ENCODE measurements around the gene ANKRD34A. TPM values are rescaled to one million over a fixed set of nuclear protein-coding genes. Genes with fewer than 3 reads are reported as not detected.
"Not testable (repeated sequence)": the region's sequence is repeated elsewhere in the genome, so short reads cannot be mapped to it uniquely, and the experiment has no call there.

ANKRD34A gene
- total RNA-seq, 2 experiments from 2014 or later: 2.0 to 2.2 TPM

- peaks cover 26% of the 10 kb centered on the region for H3K4me1 Mint-ChIP-seq
- POLR2A ChIA-PET: interaction anchor here (1.2 kb wide), 1 partner anchor 68 kb away, joined by 5 read pairs; the partner anchor contains the start of gene PIAS3
- no peaks in the 10 kb centered on the region for H3K9me3 Mint-ChIP-seq
- H3K36me3 Mint-ChIP-seq (ENCODE audit: low read depth): peaks cover 25% of the 10 kb centered on the region
- CTCF ChIA-PET: interaction anchor here (0.8 to 2.2 kb wide), 10 partner anchors 10 to 112 kb away, joined by 3 to 14 read pairs (median 6); partner anchors contain the start of genes ANKRD34A and POLR3GL
- no peak overlapping the region for H3K27ac Mint-ChIP-seq
- H3K4me3 Mint-ChIP-seq: no peak overlapping the region
- peak; percentile 37 for DNase-seq
- H3K27me3 Mint-ChIP-seq: no peaks in the 10 kb centered on the region
These were observed 37.7 kb downstream of the ANKRD34A start for GRCh38 chr1:145926686-145927062.

DNA sequence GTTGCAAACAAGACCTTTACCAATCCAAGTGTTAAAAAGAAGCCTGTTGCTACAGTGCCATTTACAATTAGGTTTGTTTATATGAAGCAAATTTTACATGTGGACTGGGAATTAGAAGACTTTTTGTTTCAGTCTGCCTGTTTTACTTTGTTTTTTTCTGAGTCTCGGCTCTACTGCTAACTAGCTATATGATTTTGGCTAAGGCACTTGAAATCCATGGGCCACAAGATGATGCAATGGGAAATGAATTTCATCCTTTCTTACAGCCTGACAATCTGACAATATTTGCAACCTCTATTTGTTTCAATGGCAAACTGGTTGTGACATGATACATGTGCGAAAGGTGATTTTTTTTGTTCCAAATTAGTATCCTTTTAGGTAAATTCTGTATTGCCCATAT, 42.1 kb downstream of the ANKRD34A start:
- Mint-ChIP-seq H3K27ac (no peak overlapping the region), H3K36me3 (ENCODE audit: low read depth) (peaks cover 12% of the 10 kb centered on the region), H3K27me3 (no peaks in the 10 kb centered on the region), H3K4me1 (peaks cover 39% of the 10 kb centered on the region), H3K4me3 (no peak overlapping the region), H3K9me3 (no peaks in the 10 kb centered on the region)
- CTCF ChIA-PET: no interaction called here
- no peak for DNase-seq
- POLR2A ChIA-PET: no interaction called here

GRCh38 chr1:145920297-145920696, 44.1 kb downstream of the ANKRD34A start:
- DNase-seq, POLR2A ChIA-PET, H3K9me3 Mint-ChIP-seq, CTCF ChIA-PET, H3K27me3 Mint-ChIP-seq: not testable (repeated sequence)
- H3K4me3 Mint-ChIP-seq: peak overlapping the region; percentile 90
- H3K36me3 Mint-ChIP-seq (ENCODE audit: low read depth): peaks cover 23% of the 10 kb centered on the region
- H3K4me1 Mint-ChIP-seq: peaks cover 35% of the 10 kb centered on the region
- H3K27ac Mint-ChIP-seq: peak overlapping the region; percentile 98

DNA sequence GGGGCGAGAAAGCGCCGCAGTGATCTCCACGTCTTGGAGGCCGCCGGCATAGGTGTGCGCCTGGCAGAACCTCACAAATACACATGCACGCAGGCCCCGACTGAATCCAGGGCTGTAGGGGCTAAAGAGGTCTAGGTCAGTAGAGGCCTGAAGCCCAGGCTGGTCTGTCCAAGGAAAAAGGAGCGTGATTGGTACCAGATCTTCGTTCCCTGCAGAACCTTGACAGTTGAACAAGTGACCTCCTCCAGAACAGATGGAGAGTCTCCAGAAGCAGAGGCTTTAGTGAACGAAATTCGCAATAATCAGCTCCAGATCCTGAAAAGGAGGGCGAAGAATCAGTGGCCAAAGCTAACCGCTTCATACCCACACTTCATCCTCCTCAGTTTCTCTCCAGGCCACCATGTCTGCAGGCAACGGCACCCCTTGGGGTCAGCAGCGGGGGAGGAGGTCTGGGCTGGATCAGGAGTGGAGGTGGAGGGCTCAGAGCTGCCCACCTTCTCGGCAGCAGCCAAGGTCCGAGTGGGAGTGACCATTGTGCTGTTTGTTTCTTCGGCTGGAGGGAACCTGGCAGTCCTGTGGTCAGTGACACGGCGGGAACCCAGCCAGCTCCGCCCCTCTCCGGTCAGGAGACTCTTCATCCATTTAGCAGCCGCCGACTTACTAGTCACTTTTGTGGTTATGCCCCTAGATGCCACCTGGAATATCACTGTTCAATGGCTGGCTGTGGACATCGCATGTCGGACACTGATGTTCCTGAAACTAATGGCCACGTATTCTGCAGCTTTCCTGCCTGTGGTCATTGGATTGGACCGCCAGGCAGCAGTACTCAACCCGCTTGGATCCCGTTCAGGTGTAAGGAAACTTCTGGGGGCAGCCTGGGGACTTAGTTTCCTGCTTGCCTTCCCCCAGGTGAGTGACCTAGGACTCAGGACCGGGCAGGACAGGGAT, 45.1 kb downstream of the ANKRD34A start:
- Mint-ChIP-seq H3K4me3 (peak overlapping the region; percentile 90), H3K27ac (peak overlapping the region; percentile 98), H3K27me3 (no peaks in the 10 kb centered on the region), H3K9me3 (no peaks in the 10 kb centered on the region), H3K4me1 (peaks cover 38% of the 10 kb centered on the region), H3K36me3 (ENCODE audit: low read depth) (peaks cover 28% of the 10 kb centered on the region)
- ChIA-PET CTCF (interaction anchor here (0.6 to 2.5 kb wide), 5 partner anchors 18 to 170 kb away, joined by 3 to 7 read pairs (median 3); partner anchors contain the start of gene NUDT17), POLR2A (interaction anchor here (1.1 kb wide), 1 partner anchor 39 kb away, joined by 3 read pairs; the partner anchor contains the start of gene LIX1L)
- DNase-seq: peak; percentile 18

DNA sequence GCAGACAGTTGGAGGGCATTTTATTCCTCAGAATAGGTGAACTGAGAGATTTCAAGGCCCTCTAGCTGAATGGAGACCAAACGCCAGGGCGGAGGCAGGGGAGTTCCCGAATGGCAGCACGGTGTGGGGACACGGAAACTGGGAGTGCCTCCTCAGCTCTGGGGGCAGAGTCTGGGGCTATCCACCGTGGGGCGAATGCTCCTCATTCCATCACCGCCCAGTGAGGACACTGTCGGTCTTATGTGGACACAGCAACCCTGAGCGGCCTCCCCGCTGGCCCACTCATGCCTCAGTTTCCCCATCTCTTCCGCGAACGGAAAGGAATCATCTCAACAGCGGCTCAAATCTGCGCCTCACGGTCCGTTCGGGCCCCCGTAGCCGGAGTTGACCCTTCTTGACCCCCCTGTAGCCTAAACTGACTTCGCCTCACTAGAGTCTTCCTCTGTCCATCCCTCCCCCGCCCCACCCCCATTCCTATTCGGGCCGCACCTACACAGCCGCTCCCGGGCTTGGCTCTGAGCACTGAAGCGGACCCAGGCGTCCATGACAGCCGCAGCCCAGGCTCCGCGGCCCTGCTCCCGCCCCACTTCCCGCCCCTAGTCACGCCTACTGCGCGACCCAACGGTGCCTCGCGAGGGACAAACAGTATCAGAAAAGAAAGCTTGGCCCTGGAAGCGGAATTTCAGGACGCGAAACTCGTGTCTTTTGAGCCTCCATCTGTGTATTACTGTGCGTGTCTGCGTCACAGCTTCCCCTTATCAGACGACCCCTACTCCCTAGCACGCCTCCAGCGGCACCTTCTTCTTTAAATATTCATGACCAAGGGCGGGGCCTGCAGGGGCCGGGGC, 46.0 kb downstream of the ANKRD34A start, which contains the start of gene PEX11B:
Gene PEX11B (minus strand): TSS at position 574 of the 848 bp plus-strand sequence. CDS start 29 bp downstream, at position 545.
- H3K27ac Mint-ChIP-seq: peak within 1 kb of the TSS; percentile 98
- H3K4me1 Mint-ChIP-seq: peaks cover 37% of the 10 kb centered on the region
- H3K4me3 Mint-ChIP-seq: peak within 1 kb of the TSS; percentile 90
- ChIA-PET POLR2A (interaction anchor here (0.5 to 1.1 kb wide), 2 partner anchors 15 to 39 kb away, joined by 3 to 4 read pairs; partner anchors contain the start of gene LIX1L), CTCF (interaction anchor here (1.0 to 2.5 kb wide), 4 partner anchors 18 to 73 kb away, joined by 3 to 7 read pairs (median 4); partner anchors contain the start of gene NUDT17)
- H3K9me3 Mint-ChIP-seq: no peaks in the 10 kb centered on the region
- peaks cover 27% of the 10 kb centered on the region for H3K36me3 Mint-ChIP-seq (ENCODE audit: low read depth)
- DNase-seq: peak; percentile 93
- H3K27me3 Mint-ChIP-seq: no peaks in the 10 kb centered on the region

- ChIA-PET POLR2A (no interaction called here), CTCF (interaction anchor here (2.5 kb wide), 1 partner anchor 72 kb away, joined by 7 read pairs; the partner anchor contains the start of gene NUDT17)
- DNase-seq: no peak
- peaks cover 21% of the 10 kb centered on the region for H3K36me3 Mint-ChIP-seq (ENCODE audit: low read depth)
- no peaks in the 10 kb centered on the region for H3K27me3 Mint-ChIP-seq
- H3K4me3 Mint-ChIP-seq: peak overlapping the region; percentile 90
- peak overlapping the region; percentile 98 for H3K27ac Mint-ChIP-seq
- peaks cover 36% of the 10 kb centered on the region for H3K4me1 Mint-ChIP-seq
- H3K9me3 Mint-ChIP-seq: no peaks in the 10 kb centered on the region
These were observed 46.8 kb downstream of the ANKRD34A start for GRCh38 chr1:145917595-145917994.

DNA sequence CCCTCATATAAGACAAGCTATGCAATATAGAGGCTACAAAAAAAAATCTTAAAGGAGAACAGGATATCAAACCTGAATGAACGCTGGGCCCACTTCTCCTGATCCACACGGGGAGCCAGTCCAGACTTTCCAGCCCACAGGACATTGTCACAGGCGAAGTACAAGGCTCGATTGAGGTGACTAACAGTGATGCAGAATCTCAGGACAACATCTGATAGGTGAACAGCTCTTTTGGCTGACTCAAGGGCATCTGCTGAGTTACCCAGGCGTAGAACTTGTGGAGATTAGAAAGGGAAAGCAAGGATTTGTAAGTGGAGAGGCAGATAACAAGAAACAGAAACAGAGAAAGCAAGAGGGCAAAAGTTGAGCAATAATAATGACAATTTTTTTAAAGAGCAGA, 47.6 kb downstream of the ANKRD34A start:
- Mint-ChIP-seq H3K9me3 (no peaks in the 10 kb centered on the region), H3K27me3 (no peaks in the 10 kb centered on the region), H3K4me1 (peaks cover 36% of the 10 kb centered on the region), H3K27ac (peak overlapping the region; percentile 82), H3K36me3 (ENCODE audit: low read depth) (peaks cover 22% of the 10 kb centered on the region), H3K4me3 (peak overlapping the region; percentile 90)
- POLR2A ChIA-PET: no interaction called here
- CTCF ChIA-PET: interaction anchor here (1.3 kb wide), 1 partner anchor 11 kb away, joined by 3 read pairs; no protein-coding TSS in a partner anchor
- no peak for DNase-seq

DNA sequence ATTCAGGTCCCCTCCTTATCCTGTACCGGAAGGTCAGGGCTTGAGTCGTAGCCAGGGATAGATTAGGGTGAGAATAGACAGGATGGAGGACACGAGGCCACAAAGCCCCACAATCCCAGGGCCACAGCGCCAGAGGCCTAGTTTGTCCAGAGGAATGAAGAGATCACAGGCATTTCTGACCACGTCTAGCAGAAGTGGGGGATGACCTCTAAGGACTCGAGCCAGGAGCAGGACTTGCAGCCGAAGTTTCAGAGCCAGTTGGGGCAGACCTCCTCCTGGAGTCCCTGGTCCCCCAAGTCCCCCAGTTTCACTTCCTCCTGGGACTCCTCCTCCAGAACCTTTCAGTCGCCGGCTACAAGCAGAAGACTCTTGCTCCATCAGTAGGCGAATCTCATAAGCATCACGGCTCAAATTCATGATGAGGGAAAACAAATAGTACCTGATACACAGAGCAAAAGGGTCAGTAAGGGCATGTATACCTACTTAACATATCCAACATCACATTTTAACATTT, 52.2 kb downstream of the ANKRD34A start:
- ChIA-PET CTCF (interaction anchor here (1.7 to 1.9 kb wide), 2 partner anchors 21 to 67 kb away, joined by 7 to 12 read pairs; partner anchors contain the start of gene NUDT17), POLR2A (interaction anchor here (0.7 kb wide), 1 partner anchor 8 kb away, joined by 3 read pairs; no protein-coding TSS in a partner anchor)
- no peak overlapping the region for H3K27ac Mint-ChIP-seq
- no peak overlapping the region for H3K4me3 Mint-ChIP-seq
- no peak for DNase-seq
- H3K36me3 Mint-ChIP-seq (ENCODE audit: low read depth): peaks cover 34% of the 10 kb centered on the region
- no peaks in the 10 kb centered on the region for H3K27me3 Mint-ChIP-seq
- H3K9me3 Mint-ChIP-seq: no peaks in the 10 kb centered on the region
- peaks cover 15% of the 10 kb centered on the region for H3K4me1 Mint-ChIP-seq

Other genes with a start within 250 kb of the ANKRD34A start
- not detected for gene CD160, start 245.1 kb downstream of the ANKRD34A start, total RNA-seq
- 10 to 100 TPM; 14.8 to 15.6 TPM for gene RNF115, start 140.5 kb downstream of the ANKRD34A start, total RNA-seq
- 10 to 100 TPM; 34.5 to 38.7 TPM for gene POLR3C, start 140.4 kb downstream of the ANKRD34A start, total RNA-seq
- 1 to 10 TPM; 2.7 to 3.4 TPM for gene NUDT17, start 118.9 kb downstream of the ANKRD34A start, total RNA-seq
- 10 to 100 TPM; 17.9 to 18.8 TPM for gene PIAS3, start 105.5 kb downstream of the ANKRD34A start, total RNA-seq
- under 1 TPM; 0.40 to 0.42 TPM for gene ANKRD35, start 78.7 kb downstream of the ANKRD34A start, total RNA-seq
- 1 to 10 TPM; 1.5 to 1.9 TPM for gene ITGA10, start 54.5 kb downstream of the ANKRD34A start, total RNA-seq
- 10 to 100 TPM; 36.9 to 44.6 TPM for gene PEX11B, start 45.9 kb downstream of the ANKRD34A start, total RNA-seq
- gene RBM8A, start 37.1 kb downstream of the ANKRD34A start, total RNA-seq: 100 to 1,000 TPM; 175 to 188 TPM
- 10 to 100 TPM; 49.5 to 57.5 TPM for gene LIX1L, start 6.6 kb downstream of the ANKRD34A start, total RNA-seq
- gene POLR3GL, start 115 bp upstream of the ANKRD34A start, total RNA-seq: 10 to 100 TPM; 27.3 to 29.2 TPM
- 100 to 1,000 TPM; 240 to 262 TPM for gene TXNIP, start 32.0 kb upstream of the ANKRD34A start, total RNA-seq
- gene HJV, start 57.2 kb upstream of the ANKRD34A start, total RNA-seq: not detected
- 1 to 10 TPM; 2.7 to 2.8 TPM for gene NBPF10, start 180.2 kb upstream of the ANKRD34A start, total RNA-seq

Data from activated CD4-positive, alpha-beta T cell treated with anti-CD3 and anti-CD28 coated beads, Interleukin-2, amount 10 ng/mL, durations not matched to agents 7 days and 5 days (primary cell).